Trophoblast cell (in vitro differentiated cells and primary cell): Measurements from ENCODE around the gene ZNF316. TPM values are rescaled to one million over a fixed set of nuclear protein-coding genes. Genes with fewer than 3 reads are reported as not detected.

ENCODE experiments used
- DNase-seq, 2 donors: peaks; one replicate each; pipeline ENCODE4 v3.0.0-alpha.2; 2016
- H2AFZ ChIP-seq: 2 replicates; pipeline ENCODE4 v1.6.1; 2013; ENCODE audit warnings: low read length, moderate library complexity, mild to moderate bottlenecking; ENCODE audit not compliant: insufficient read depth, poor library complexity
- H2AK5ac ChIP-seq: 2 replicates; pipeline ENCODE4 v1.6.1; 2013; ENCODE audit warnings: mild to moderate bottlenecking, low read length
- H2BK120ac ChIP-seq: 2 replicates; pipeline ENCODE4 v1.6.1; 2013; ENCODE audit warnings: low read length, mild to moderate bottlenecking, moderate library complexity; ENCODE audit not compliant: insufficient read depth, poor library complexity
- H2BK12ac ChIP-seq: 2 replicates; pipeline ENCODE4 v1.6.1; 2013; ENCODE audit warnings: mild to moderate bottlenecking, low read length, moderate library complexity
- H2BK5ac ChIP-seq: 2 replicates; pipeline ENCODE4 v1.6.1; 2013; ENCODE audit warnings: low read length, low read depth, moderate library complexity, mild to moderate bottlenecking; ENCODE audit not compliant: poor library complexity
- H3K14ac ChIP-seq: 2 replicates; pipeline ENCODE4 v1.6.1; 2013; ENCODE audit warnings: mild to moderate bottlenecking, low read length
- H3K18ac ChIP-seq: 2 replicates; pipeline ENCODE4 v1.6.1; 2013; ENCODE audit warnings: mild to moderate bottlenecking, low read length
- H3K23ac ChIP-seq: 2 replicates; pipeline ENCODE4 v1.6.1; 2013; ENCODE audit warnings: low read length
- H3K27ac ChIP-seq: 2 replicates; pipeline ENCODE4 v1.5.1; 2013; ENCODE audit warnings: low read depth, mild to moderate bottlenecking, inconsistent platforms, low read length, moderate library complexity
- H3K27me3 ChIP-seq: 2 replicates; pipeline ENCODE4 v1.6.1; 2013; ENCODE audit warnings: inconsistent platforms, mild to moderate bottlenecking, low read length, moderate library complexity; ENCODE audit not compliant: insufficient read depth
- H3K36me3 ChIP-seq, 2 experiments: 1 replicate in 1 of 2; 2 replicates in 1 of 2; pipeline ENCODE4 v1.6.1; 2013; ENCODE audit warnings: low read length in 2 of 2, mild to moderate bottlenecking in 2 of 2, moderate library complexity in 1 of 2; ENCODE audit not compliant: insufficient read depth in 2 of 2, control insufficient read depth in 1 of 2
- H3K4ac ChIP-seq: 2 replicates; pipeline ENCODE4 v1.6.1; 2013; ENCODE audit warnings: low read depth, mild to moderate bottlenecking, low read length, moderate library complexity
- H3K4me1 ChIP-seq, 2 experiments: 1 replicate in 1 of 2; 2 replicates in 1 of 2; pipeline ENCODE4 v1.6.1; 2013; ENCODE audit warnings: low read length in 2 of 2, mild to moderate bottlenecking in 2 of 2, moderate library complexity in 1 of 2; ENCODE audit not compliant: insufficient read depth in 2 of 2, control insufficient read depth in 1 of 2
- H3K4me2 ChIP-seq: 2 replicates; pipeline ENCODE4 v1.6.1; 2013; ENCODE audit warnings: inconsistent platforms, mild to moderate bottlenecking, low read length, moderate library complexity
- H3K4me3 ChIP-seq: 2 replicates; pipeline ENCODE4 v1.5.1; 2013; ENCODE audit warnings: mild to moderate bottlenecking, low read depth, low read length, inconsistent platforms
- H3K79me1 ChIP-seq: one replicate; pipeline ENCODE4 v1.6.1; 2013; ENCODE audit warnings: low read length
- H3K79me2 ChIP-seq: 2 replicates; pipeline ENCODE4 v1.6.1; 2013; ENCODE audit warnings: low read length, mild to moderate bottlenecking; ENCODE audit not compliant: control insufficient read depth, insufficient read depth, poor library complexity
- H3K9ac ChIP-seq: 2 replicates; pipeline ENCODE4 v1.6.1; 2013; ENCODE audit warnings: mild to moderate bottlenecking, low read length
- H3K9me3 ChIP-seq: 2 replicates; pipeline ENCODE4 v1.6.1; 2013; ENCODE audit warnings: low read depth, mild to moderate bottlenecking, control low read depth, inconsistent platforms, low read length; ENCODE audit not compliant: insufficient read depth
- H4K12ac ChIP-seq: 2 replicates; pipeline ENCODE4 v1.6.1; 2013; ENCODE audit warnings: low read depth, mild to moderate bottlenecking, low read length, moderate library complexity
- H4K8ac ChIP-seq: 2 replicates; pipeline ENCODE4 v1.6.1; 2013; ENCODE audit warnings: low read depth, mild to moderate bottlenecking, low read length, moderate library complexity
- H4K91ac ChIP-seq: one replicate; pipeline ENCODE4 v1.6.1; 2013; ENCODE audit warnings: low read depth, mild to moderate bottlenecking, low read length, moderate library complexity
- WGBS: extraction: QIAGEN DNeasy Blood & Tissue Kit; methylation state at CpG from one replicate; pipeline ENCODE4 v1.1.7; 2013; ENCODE audit warnings: missing lambda C conversion rate; ENCODE audit not compliant: insufficient read length, insufficient coverage; ENCODE audit errors: extremely low coverage; 5-methylcytosine and 5-hydroxymethylcytosine counted together
- polyA plus RNA-seq: library from polyadenylated mRNA; stranded (reverse); fragments of 200-250 nt; gene quantifications from 2 replicates; pipeline ENCODE4 v1.2.3, GENCODE V29; 2013

The ZNF316 gene
- polyA plus RNA-seq = 7.7 TPM in 2 replicates

- peak within 1 kb of the TSS; percentile 93 for H3K4me3 ChIP-seq
- peak within 1 kb of the TSS; percentile 95 for H3K4ac ChIP-seq
- peak within 1 kb of the TSS; percentile 2 for H3K27ac ChIP-seq
- peak within 1 kb of the TSS; percentile 90 for H4K91ac ChIP-seq
- peak within 1 kb of the TSS; percentile 99 for H2AFZ ChIP-seq
- peaks cover 6% of the 10 kb centered on the region for H3K79me2 ChIP-seq
- no CpG with 5 or more reads among the region's 104 CpGs for WGBS
- H3K9ac ChIP-seq = peak within 1 kb of the TSS; percentile 85
- peaks cover 7% of the 10 kb centered on the region for H3K79me1 ChIP-seq
- H3K9me3 ChIP-seq = peaks cover 1% of the 10 kb centered on the region
- H3K4me2 ChIP-seq = peak within 1 kb of the TSS; percentile 86
- no peak within 1 kb of the TSS for H2BK12ac ChIP-seq
- peaks cover 17 to 27% of the 10 kb centered on the region in 2 experiments for H3K36me3 ChIP-seq
- H3K18ac ChIP-seq = peak within 1 kb of the TSS; percentile 97
- peak within 1 kb of the TSS; percentile 77 for H2BK5ac ChIP-seq
- H3K23ac ChIP-seq = no peak within 1 kb of the TSS
- peak within 1 kb of the TSS; percentile 93 for H4K12ac ChIP-seq
- peak within 1 kb of the TSS; percentile 72 for H2AK5ac ChIP-seq
- peak in 1 of 2 donors; percentile 69 for DNase-seq
- H3K27me3 ChIP-seq = no peaks in the 10 kb centered on the region
- H4K8ac ChIP-seq = peak within 1 kb of the TSS; percentile 99
- H2BK120ac ChIP-seq = peak within 1 kb of the TSS; percentile 94
- H3K14ac ChIP-seq = peak within 1 kb of the TSS; percentile 99
- peaks cover 5 to 10% of the 10 kb centered on the region in 2 experiments for H3K4me1 ChIP-seq
Measured at GRCh38 chr7:6636741-6637543, at the start of gene ZNF316. TSS of gene ZNF316 (plus strand) at chr7:6637318. CDS start at chr7:6642410, 5,092 bp downstream.

GRCh38 chr7:6588566-6588965, 48.6 kb upstream of the ZNF316 start:
- Histone ChIP-seq H4K91ac (no peak overlapping the region), H3K79me2 (peaks cover 6% of the 10 kb centered on the region), H3K79me1 (peaks cover 6% of the 10 kb centered on the region), H4K8ac (no peak overlapping the region), H2BK12ac (no peak overlapping the region), H3K9me3 (peaks cover 3% of the 10 kb centered on the region), H3K14ac (no peak overlapping the region), H3K9ac (no peak overlapping the region), H2BK120ac (no peak overlapping the region), H3K4ac (no peak overlapping the region), H3K27me3 (no peaks in the 10 kb centered on the region), H3K4me2 (no peak overlapping the region), H3K23ac (no peak overlapping the region), H3K4me1 (peaks cover 6 to 7% of the 10 kb centered on the region in 2 experiments), H3K27ac (no peak overlapping the region), H2AFZ (no peak overlapping the region), H2BK5ac (no peak overlapping the region), H2AK5ac (no peak overlapping the region), H3K18ac (no peak overlapping the region), H3K4me3 (no peak overlapping the region), H4K12ac (no peak overlapping the region), H3K36me3 (peaks cover 31 to 32% of the 10 kb centered on the region in 2 experiments)
- no peak for DNase-seq
- no CpG with 5 or more reads among the region's 9 CpGs for WGBS

- H3K79me1 ChIP-seq = peaks cover 6% of the 10 kb centered on the region
- H3K23ac ChIP-seq = no peak overlapping the region
- no peak overlapping the region for H3K14ac ChIP-seq
- peak overlapping the region; percentile 57 for H3K4me2 ChIP-seq
- H3K4me1 ChIP-seq = peaks cover 6 to 7% of the 10 kb centered on the region in 2 experiments
- WGBS = no CpG with 5 or more reads among the region's 22 CpGs
- H4K12ac ChIP-seq = no peak overlapping the region
- no peak overlapping the region for H2AFZ ChIP-seq
- no peak for DNase-seq
- H4K8ac ChIP-seq = no peak overlapping the region
- no peak overlapping the region for H3K18ac ChIP-seq
- no peak overlapping the region for H3K9ac ChIP-seq
- no peak overlapping the region for H3K27ac ChIP-seq
- no peak overlapping the region for H3K4ac ChIP-seq
- no peak overlapping the region for H4K91ac ChIP-seq
- H3K79me2 ChIP-seq = peaks cover 6% of the 10 kb centered on the region
- no peak overlapping the region for H2BK5ac ChIP-seq
- H2AK5ac ChIP-seq = no peak overlapping the region
- no peaks in the 10 kb centered on the region for H3K27me3 ChIP-seq
- no peak overlapping the region for H2BK12ac ChIP-seq
- H3K4me3 ChIP-seq = no peak overlapping the region
- H3K36me3 ChIP-seq = peaks cover 36 to 37% of the 10 kb centered on the region in 2 experiments
- no peak overlapping the region for H2BK120ac ChIP-seq
- H3K9me3 ChIP-seq = peaks cover 3% of the 10 kb centered on the region
Measured at GRCh38 chr7:6589151-6589828, 47.8 kb upstream of the ZNF316 start.

GRCh38 chr7:6589829-6590644, 47.1 kb upstream of the ZNF316 start, which contains the start of gene INTS15:
TSS of gene INTS15 (plus strand) at chr7:6590021. CDS start at chr7:6590284, 263 bp downstream.
- Histone ChIP-seq H2AFZ (peak within 1 kb of the TSS; percentile 99), H3K27ac (peak within 1 kb of the TSS; percentile 81), H3K27me3 (no peaks in the 10 kb centered on the region), H3K4me1 (peaks cover 6 to 7% of the 10 kb centered on the region in 2 experiments), H3K4me3 (peak within 1 kb of the TSS; percentile 83), H2BK5ac (peak within 1 kb of the TSS; percentile 76), H4K8ac (peak within 1 kb of the TSS; percentile 92), H4K91ac (peak within 1 kb of the TSS; percentile 77), H4K12ac (peak within 1 kb of the TSS; percentile 87), H3K4ac (peak within 1 kb of the TSS; percentile 72), H3K23ac (no peak within 1 kb of the TSS), H3K18ac (peak within 1 kb of the TSS; percentile 94), H3K36me3 (peaks cover 36% of the 10 kb centered on the region in 2 experiments), H2BK12ac (no peak within 1 kb of the TSS), H3K14ac (peak within 1 kb of the TSS; percentile 96), H3K9ac (peak within 1 kb of the TSS; percentile 89), H2BK120ac (peak within 1 kb of the TSS; percentile 79), H3K9me3 (no peaks in the 10 kb centered on the region), H2AK5ac (peak within 1 kb of the TSS; percentile 72), H3K4me2 (peak within 1 kb of the TSS; percentile 90), H3K79me2 (peaks cover 6% of the 10 kb centered on the region), H3K79me1 (peaks cover 6% of the 10 kb centered on the region)
- peak; percentile 78 to 93 for DNase-seq
- WGBS = no CpG with 5 or more reads among the region's 107 CpGs
